Inflammatory macrophage treated with lipopolysaccharide for 4 hours (primary cell): Measurements from ENCODE around the gene GPR31.

Experiments used
- DNase-seq: peaks from one replicate; pipeline ENCODE4 v3.0.0-alpha.2; 2020

The GPR31 gene

DNA sequence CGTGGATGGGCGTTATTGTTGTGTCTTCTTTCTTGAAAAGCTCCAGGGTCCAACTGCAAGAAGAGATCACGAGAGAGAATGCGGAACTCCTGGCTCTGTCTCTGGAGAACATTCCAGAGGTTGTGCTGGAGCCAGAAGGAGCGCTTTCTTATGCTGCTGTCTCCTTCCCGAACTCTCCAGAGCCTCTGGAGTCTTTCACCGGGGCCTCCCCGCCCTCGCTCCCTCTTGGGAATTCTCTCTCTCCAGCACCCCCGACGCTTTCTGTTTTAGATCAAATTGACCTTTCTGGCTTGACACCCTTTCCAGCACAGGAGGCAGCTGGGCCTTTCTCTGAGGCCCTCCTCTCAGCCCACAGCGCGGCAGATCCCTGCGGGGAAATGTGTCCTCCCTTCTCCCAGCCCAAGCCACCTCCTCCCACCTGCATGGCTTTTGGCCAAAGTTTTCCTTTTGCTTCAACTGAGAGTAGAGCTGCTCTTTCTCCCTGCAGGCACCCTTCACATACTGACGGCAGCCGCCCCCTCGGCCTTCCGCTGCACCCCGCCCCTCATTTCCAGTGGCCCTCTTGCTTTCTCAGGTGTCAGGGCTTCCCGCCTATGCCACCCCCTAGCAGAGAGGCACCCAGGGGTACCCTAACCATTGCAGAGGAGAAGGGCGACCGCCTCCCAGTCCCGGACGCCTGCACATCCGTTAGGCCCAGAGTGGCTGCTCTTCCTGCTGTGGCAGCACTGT, 41.5 kb downstream of the GPR31 start:
- no peak for DNase-seq

DNA sequence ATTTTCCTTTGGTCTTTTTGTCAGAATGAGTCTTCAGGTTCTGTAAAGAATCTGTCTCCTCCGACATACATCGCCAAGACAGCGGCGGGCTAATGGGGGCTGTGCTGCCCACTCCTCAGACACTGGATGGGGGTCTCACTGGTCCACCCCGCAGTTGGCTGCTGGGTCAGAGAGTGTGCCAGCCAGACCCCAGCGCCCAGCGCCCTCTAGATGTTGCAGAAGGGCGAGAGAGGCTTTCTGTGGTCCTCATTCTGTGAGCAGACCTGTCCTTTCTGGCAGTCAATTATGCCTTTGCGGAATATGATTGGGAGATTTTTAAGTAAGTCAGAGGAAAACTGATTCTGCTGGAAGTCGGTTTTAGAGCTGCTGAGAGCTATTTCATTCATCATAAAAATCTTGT, 42.7 kb downstream of the GPR31 start:
- DNase-seq, result no peak

DNA sequence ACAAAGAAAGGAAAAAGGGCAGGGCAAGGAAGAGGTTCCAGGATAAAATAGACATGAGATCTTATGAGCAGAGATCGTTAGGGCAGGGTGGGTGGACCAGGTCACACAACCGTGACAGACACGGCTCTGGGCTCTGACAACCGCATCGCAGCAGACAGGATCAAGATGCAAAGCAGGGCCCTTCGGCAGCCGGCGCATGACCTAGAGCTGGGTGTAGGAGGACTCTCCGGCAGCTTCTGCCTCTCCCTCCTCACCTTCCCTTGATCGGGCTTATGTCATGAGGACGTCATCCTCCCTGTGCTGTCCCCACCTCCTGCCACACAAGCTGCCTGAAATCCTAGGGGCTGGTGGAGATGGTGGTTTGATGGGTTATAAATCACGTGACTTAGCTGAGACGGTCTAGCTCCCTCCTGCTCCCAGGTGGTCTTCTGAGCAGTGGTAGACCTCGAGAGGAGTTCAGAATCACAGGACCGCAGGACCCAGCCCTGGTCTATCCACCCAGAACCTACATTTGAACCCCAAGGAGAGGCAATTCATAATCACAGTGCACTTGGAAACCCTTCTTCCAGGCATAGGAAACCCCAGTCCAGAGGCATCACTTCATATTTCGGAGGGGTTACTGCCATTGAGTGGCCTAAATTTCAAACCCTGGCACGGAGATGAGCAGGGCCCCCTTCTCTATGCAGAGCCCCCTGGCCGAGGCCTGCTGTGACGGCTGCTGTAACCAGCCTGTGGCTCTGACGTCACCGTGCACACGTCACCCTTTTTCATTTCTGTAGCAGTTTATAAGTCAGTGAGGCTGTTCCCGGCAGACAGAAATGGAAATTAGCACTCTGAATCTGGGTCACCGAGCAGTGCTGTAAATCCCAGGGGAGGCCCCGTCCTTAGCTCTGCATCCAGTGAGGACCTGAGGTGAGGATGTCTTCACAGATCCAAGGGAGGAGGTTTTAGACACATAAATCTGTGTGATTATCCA, 43.6 kb downstream of the GPR31 start:
- no peak for DNase-seq

DNA sequence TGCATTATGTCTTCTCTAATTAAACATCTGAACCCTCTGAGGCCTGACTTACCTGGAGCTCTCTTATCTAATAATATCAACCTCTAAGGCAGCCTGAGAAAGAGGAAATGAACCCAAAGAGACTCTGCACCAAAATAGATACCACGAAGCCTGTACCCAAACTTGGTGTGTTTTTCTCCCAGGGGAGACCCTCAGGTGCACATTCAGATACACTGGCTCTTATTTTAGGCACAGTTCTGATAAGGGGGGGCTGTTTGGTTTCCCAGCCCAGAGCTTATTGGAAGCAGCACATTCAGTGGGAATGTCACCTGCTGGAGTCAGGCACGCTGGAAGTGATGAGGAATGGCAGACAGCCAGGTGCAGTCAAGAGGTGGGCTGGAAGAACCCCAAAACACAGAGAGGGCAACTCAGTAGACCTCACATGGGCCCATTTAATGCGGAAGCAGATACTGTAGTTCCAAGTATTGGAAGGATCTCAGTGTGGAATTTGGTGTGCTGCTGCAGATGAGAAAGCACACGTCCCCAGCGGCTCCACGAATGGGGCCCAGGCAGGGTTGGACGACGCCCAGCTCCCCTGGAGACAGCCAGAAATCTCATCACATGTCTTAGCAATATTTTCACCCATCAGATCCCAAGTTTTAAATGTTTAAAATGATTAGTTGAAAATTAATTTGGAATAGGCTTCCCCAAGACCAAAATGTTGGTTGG, 44.6 kb downstream of the GPR31 start:
- DNase-seq, result no peak

DNA sequence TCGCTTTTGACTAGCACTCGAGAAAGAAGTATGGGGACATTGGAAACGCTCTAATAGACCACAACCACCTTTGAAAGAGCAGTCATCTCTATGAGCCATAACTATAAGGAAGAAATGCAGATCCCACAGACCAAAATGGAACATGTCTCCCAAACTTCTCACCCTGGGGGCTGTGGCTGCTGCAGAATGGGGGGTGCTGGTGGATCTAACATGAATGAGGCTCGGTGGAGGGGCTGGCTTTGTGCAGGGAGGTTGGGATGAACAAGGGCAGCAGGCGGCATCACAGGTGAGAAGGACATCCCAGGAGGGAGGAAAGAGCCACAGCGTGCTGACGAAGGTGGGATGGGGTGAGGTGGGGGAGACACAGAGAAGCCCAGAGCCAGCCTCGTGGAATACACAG, 45.4 kb downstream of the GPR31 start:
- no peak for DNase-seq

DNA sequence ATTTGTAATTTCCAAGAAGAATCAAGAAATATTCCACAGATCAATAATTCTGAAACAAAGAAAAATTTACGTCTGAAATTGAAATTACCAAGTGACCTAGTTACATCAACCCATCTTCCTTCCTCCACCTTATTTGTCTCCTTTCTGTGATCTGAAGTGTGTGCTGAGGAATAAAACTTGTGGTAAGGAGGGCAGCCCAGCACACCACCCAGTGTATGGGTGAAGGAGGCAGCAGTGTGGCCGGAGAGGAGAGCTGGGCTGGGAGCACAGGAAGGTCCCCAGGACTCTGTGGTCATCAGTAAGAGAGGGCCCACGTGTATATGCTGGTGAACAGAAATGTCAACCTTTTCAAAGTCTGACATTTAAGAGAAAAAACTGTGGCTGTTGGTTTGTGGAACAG, 46.2 kb downstream of the GPR31 start:
- DNase-seq, result no peak

DNA sequence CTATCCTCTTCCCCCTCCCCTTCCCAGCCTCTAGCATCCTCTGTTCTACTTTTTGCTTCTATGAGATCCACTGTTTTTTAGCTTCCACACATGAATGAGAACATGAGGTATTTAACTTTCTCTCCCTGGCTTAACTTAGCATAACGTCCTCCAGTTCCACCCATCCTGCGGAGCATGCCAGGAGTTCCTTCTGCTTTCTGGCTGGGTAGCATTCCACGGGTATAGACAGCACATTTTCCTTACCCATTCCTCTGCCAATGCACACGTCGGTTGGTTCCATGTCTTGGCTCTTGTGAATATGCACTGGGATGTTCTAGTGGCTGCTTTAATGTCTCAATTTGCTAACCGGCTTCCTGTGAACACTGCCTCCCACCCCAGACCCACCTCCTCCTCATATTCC, 48.1 kb downstream of the GPR31 start:
- no peak for DNase-seq

DNA sequence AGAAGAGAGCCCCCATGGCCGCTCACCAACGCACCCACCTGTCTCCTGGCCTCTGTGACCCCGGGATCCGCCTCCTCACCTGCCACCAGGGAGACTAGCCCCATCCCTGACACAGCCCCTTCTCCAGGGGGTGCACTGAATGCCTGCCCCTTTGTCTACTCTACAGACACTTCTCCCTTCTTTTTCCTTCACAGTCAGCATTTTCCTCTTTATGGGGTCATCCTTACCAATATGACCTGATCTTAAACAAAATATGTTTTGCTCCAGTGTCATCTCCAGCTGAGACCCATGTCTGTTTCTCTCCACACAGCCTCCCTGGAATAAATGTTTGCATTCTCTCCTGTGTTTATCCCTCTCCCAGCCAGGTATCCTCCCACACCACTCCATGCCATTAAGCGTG, 49.5 kb downstream of the GPR31 start:
- no peak for DNase-seq

DNA sequence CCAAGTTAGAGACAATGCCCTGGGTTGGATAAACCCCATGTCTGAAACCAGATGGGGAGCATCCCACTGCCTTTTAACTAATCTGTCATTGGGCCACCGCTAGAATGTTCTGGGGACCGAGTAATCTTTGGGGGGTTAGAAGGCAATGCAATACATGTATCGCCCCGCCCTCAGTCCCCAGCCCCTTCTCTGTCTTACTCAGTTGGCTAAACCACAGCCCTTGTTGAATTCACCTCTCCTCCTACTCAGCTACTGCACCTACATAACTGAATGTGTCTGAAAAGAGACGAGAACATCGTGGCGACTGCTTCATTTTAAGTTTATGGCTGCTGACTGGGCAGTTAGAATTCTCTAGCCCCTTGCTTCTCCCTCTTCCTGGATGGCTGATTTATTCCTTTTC, 50.0 kb downstream of the GPR31 start:
- DNase-seq, result no peak

DNA sequence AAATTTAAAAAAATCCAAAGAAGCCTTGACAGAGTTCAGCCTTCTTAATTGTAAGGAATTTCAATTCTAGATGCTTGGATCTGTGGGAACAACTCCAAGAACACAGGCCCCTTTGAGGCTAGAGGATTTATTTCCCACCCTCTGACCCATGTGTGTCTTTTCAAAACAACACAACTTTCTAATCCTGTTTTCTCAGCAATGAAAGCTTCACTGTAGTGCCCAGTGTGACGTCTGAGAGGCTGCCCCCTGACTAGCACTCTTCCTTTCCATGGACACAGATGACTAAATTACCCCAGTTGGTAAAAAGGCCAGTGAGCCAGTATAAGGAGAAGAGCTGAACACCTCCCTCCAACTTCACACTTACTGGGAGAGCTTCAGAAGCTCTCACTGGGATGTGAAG, 51.4 kb downstream of the GPR31 start:
- DNase-seq, result no peak
